ENCODE results near the gene SH3BGR. TPM values are rescaled to one million over a fixed set of nuclear protein-coding genes. Genes with fewer than 3 reads are reported as not detected.

SH3BGR gene
- total and polyA plus RNA-seq, 12 donors = 8.9 to 97.3 (median 18.7) TPM

- no peak for TF ChIP-seq POLR2A (IDR thresholded peaks at IDR 0.05)
- TF ChIP-seq, protein P1, sequence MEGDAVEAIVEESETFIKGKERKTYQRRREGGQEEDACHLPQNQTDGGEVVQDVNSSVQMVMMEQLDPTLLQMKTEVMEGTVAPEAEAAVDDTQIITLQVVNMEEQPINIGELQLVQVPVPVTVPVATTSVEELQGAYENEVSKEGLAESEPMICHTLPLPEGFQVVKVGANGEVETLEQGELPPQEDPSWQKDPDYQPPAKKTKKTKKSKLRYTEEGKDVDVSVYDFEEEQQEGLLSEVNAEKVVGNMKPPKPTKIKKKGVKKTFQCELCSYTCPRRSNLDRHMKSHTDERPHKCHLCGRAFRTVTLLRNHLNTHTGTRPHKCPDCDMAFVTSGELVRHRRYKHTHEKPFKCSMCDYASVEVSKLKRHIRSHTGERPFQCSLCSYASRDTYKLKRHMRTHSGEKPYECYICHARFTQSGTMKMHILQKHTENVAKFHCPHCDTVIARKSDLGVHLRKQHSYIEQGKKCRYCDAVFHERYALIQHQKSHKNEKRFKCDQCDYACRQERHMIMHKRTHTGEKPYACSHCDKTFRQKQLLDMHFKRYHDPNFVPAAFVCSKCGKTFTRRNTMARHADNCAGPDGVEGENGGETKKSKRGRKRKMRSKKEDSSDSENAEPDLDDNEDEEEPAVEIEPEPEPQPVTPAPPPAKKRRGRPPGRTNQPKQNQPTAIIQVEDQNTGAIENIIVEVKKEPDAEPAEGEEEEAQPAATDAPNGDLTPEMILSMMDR (IDR thresholded peaks at IDR 0.05) = no peak
- WGBS, 4 donors = 92 to 97% (median 95%) methylated on average over 3 of the region's 3 CpGs
- Histone ChIP-seq H3K4me1 (replicated peaks in 1 of 2) (no peaks in the 10 kb centered on the region), H3K27me3 (no peaks in the 10 kb centered on the region), H3K4me3 (no peak overlapping the region), H3K27ac (no peak overlapping the region), H3K9me3 (replicated peaks in 1 of 3) (no peaks in the 10 kb centered on the region), H3K36me3 (replicated peaks in 1 of 2) (no peaks in the 10 kb centered on the region)
- intact Hi-C loops (cut with DNase I) = no loop called here
- no peak for DNase-seq
Observed at GRCh38 chr21:39471598-39471997, 19.8 kb downstream of the SH3BGR start.

- no peak overlapping the region for H3K4me3 ChIP-seq
- WGBS, 4 donors = 80 to 91% (median 89%) methylated on average over 4 of the region's 4 CpGs
- no peaks in the 10 kb centered on the region for H3K9me3 ChIP-seq (replicated peaks in 1 of 3)
- intact Hi-C loops (cut with DNase I) = no loop called here
- no peaks in the 10 kb centered on the region for H3K4me1 ChIP-seq (replicated peaks in 1 of 2)
- no peaks in the 10 kb centered on the region for H3K36me3 ChIP-seq (replicated peaks in 1 of 2)
- no peak overlapping the region for H3K27ac ChIP-seq
- no peaks in the 10 kb centered on the region for H3K27me3 ChIP-seq
- TF ChIP-seq, protein P1 (IDR thresholded peaks at IDR 0.05) = no peak
- TF ChIP-seq POLR2A (IDR thresholded peaks at IDR 0.05) = no peak
- DNase-seq = no peak
Observed at GRCh38 chr21:39472786-39473185, 21.0 kb downstream of the SH3BGR start.

DNA sequence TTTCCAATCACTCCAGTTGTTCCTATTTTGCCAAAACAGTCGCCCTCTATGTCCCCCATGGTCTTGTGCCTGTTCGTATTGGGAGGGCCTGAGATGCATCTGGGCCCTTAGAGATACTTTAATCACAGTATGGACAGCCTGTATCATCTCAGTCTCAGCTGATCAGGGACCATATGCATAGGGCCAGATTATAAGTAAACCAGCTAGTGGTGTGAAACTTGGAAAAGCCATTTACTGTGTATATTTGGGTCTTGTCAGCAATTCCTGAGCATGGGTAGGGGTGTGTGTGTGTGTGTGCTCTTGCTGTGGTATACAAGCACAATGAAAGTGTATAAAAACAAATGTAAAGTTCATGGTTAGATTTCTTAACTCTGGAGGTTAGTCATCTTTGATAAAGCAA lies 22.8 kb downstream of the SH3BGR start:
- no peak for DNase-seq
- no peak for TF ChIP-seq POLR2A (IDR thresholded peaks at IDR 0.05)
- TF ChIP-seq, protein P1 (IDR thresholded peaks at IDR 0.05) = no peak
- Histone ChIP-seq H3K27me3 (no peaks in the 10 kb centered on the region), H3K36me3 (replicated peaks in 1 of 2) (no peaks in the 10 kb centered on the region), H3K4me1 (replicated peaks in 1 of 2) (no peaks in the 10 kb centered on the region), H3K27ac (peak overlapping the region in 2 of 5 donors; percentile 10 to 18), H3K4me3 (no peak overlapping the region), H3K9me3 (replicated peaks in 1 of 3) (no peaks in the 10 kb centered on the region)
- WGBS, 4 donors = 80 to 96% (median 86%) methylated on average over 2 of the region's 2 CpGs
- intact Hi-C loops (cut with DNase I) = no loop called here

DNA sequence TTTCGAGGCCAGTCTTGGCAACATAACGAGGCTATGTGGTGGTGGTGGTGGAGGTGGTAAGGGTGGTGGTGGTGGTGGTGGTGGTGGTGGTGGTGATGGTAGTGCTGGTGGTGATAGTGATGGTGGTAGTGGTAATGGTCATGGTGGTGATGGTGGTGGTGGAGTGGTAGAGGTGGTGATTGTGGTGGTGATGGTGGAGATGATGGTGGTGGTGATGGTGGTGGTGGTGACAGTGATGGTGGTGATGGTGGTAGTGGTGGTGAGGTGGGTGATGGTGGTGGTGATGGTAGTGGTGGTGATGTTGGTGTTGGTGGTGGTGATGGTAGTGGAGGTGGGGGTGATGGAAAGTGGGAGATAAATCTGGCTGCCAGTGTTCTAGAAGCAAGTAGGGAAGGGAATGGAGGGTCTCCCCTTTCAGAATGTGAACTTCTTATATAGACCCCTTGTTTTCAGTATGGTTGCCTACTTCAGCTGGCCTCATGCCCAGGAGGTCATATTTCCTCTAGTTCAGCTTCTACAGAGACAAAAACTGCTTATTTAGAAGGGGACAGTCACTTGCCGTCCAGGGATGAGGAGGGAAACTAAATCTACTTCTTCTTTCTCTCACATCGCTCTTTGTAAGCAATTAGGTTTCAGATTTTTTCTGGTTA lies 27.5 kb downstream of the SH3BGR start:
- 77 to 90% (median 84%) methylated on average over 4 of the region's 4 CpGs for WGBS, 4 donors
- H3K9me3 ChIP-seq (replicated peaks in 1 of 3) = no peaks in the 10 kb centered on the region
- intact Hi-C loops (cut with DNase I) = no loop called here
- H3K27ac ChIP-seq = no peak overlapping the region
- H3K4me3 ChIP-seq = no peak overlapping the region
- no peaks in the 10 kb centered on the region for H3K36me3 ChIP-seq (replicated peaks in 1 of 2)
- TF ChIP-seq, protein P1 (IDR thresholded peaks at IDR 0.05) = no peak
- TF ChIP-seq POLR2A (IDR thresholded peaks at IDR 0.05) = no peak
- H3K4me1 ChIP-seq (replicated peaks in 1 of 2) = peaks cover 18 to 20% of the 10 kb centered on the region in 2 donors
- no peak for DNase-seq
- H3K27me3 ChIP-seq = no peaks in the 10 kb centered on the region
